Measurements from ENCODE around the gene NOS3.

GRCh38 chr7:150972023-150972468, 18.8 kb upstream of the NOS3 start:
- TF ChIP-seq CTCF (IDR thresholded peaks at IDR 0.05; ENCODE audit: low read depth, low read length) (no peak), EZH2phosphoT487 (IDR thresholded peaks at IDR 0.05; ENCODE audit: low read depth) (no peak)

Data from OCI-LY3 (cell line).